Omental fat pad (tissue), 4 donors: ENCODE results near the gene DLGAP1. TPM values are rescaled to one million over a fixed set of nuclear protein-coding genes. Genes with fewer than 3 reads are reported as not detected.

Experiments used
- ATAC-seq: fragments of 150-250 bp; one replicate; pipeline ENCODE4 v1.9.1; 2016; ENCODE audit warnings: mild to moderate bottlenecking, moderate library complexity; ENCODE audit not compliant: low FRiP score
- DNase-seq: peaks from one replicate; pipeline ENCODE4 v3.0.0-alpha.2; 2019; ENCODE audit warnings: low spot score
- CTCF ChIP-seq, 3 donors: fragments of 450-650 bp; IDR thresholded peaks; one replicate each; pipeline ENCODE4 v1.5.1; 2016 to 2017; ENCODE audit warnings: antibody characterized with exemption in 3 of 3, mild to moderate bottlenecking in 3 of 3, moderate library complexity in 2 of 3
- total RNA-seq, 4 donors: library from RNA; depleted of rRNA; stranded (reverse); fragments of >200 nt; gene quantifications; one replicate each; pipeline ENCODE4 v1.1.0, GENCODE V29; 2016

Gene DLGAP1
- total RNA-seq, 4 donors from 2014 or later = 1.5 to 8.0 (median 5.4) TPM

GRCh38 chr18:3616142-3616541, 839.0 kb downstream of the DLGAP1 start:
- TF ChIP-seq CTCF (IDR thresholded peaks at IDR 0.05) = no peak
- ATAC-seq (no peak), DNase-seq (no peak)

- TF ChIP-seq CTCF (IDR thresholded peaks at IDR 0.05) = no peak
- ATAC-seq (no peak), DNase-seq (no peak)
Observed at GRCh38 chr18:3615374-3615985, 839.6 kb downstream of the DLGAP1 start.

- ATAC-seq (no peak), DNase-seq (no peak)
- no peak for TF ChIP-seq CTCF (IDR thresholded peaks at IDR 0.05)
Observed at GRCh38 chr18:3612315-3612714, 842.8 kb downstream of the DLGAP1 start.

GRCh38 chr18:3611313-3612090, 843.6 kb downstream of the DLGAP1 start:
- no peak for TF ChIP-seq CTCF (IDR thresholded peaks at IDR 0.05)
- DNase-seq = no peak
- no peak for ATAC-seq

- DNase-seq (no peak), ATAC-seq (no peak)
- TF ChIP-seq CTCF (IDR thresholded peaks at IDR 0.05) = no peak
Observed at GRCh38 chr18:3610813-3611212, 844.3 kb downstream of the DLGAP1 start.

- DNase-seq (no peak), ATAC-seq (no peak)
- TF ChIP-seq CTCF (IDR thresholded peaks at IDR 0.05) = no peak
Observed at GRCh38 chr18:3610188-3610708, 844.9 kb downstream of the DLGAP1 start.
